Umbilical cord (tissue), 2 donors: Measurements from ENCODE around the gene AKAP8L. TPM values are rescaled to one million over a fixed set of nuclear protein-coding genes. Genes with fewer than 3 reads are reported as not detected.
"Not testable (repeated sequence)": the region's sequence is repeated elsewhere in the genome, so short reads cannot be mapped to it uniquely, and the experiment has no call there.

Experiments used
- DNase-seq: peaks from one replicate; pipeline ENCODE4 v3.0.0-alpha.2; 2015; ENCODE audit warnings: low spot score
- total RNA-seq: library from RNA; depleted of rRNA; stranded (reverse); fragments of >200 nt; gene quantifications from one replicate; pipeline ENCODE4 v1.2.3, GENCODE V29; 2014; ENCODE audit warnings: low replicate concordance; ENCODE audit not compliant: insufficient read depth

The AKAP8L gene
- total RNA-seq, 1 donor from 2014 or later, result 28.4 TPM

DNA sequence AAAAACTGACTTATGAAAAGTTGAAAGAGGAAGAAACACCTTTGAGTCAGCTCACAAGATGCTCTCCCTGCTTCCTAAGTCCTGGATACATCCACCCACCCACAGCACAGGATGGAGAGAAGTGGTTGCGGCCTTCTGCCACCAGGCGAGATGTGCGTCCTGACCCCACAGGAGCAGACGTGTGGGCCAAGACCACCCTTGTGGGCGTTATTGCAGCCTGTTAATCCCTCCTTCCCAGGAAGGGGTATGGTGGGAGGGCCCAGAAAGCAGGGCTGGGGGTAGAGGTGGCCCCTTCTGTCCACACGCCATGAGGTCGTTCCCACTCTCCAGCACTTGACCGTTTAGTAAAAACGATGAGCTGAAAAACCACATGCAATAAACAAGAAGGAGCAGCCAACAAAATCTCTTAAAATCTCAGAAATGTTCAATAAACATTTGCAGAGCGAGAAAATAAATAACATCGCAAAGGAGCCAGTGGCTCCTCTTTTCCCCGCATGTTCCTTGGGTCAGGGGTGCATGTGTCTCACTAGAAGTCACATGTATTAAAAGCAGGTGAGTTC is 2.4 kb upstream of the AKAP8L start:
- no peak for DNase-seq

DNA sequence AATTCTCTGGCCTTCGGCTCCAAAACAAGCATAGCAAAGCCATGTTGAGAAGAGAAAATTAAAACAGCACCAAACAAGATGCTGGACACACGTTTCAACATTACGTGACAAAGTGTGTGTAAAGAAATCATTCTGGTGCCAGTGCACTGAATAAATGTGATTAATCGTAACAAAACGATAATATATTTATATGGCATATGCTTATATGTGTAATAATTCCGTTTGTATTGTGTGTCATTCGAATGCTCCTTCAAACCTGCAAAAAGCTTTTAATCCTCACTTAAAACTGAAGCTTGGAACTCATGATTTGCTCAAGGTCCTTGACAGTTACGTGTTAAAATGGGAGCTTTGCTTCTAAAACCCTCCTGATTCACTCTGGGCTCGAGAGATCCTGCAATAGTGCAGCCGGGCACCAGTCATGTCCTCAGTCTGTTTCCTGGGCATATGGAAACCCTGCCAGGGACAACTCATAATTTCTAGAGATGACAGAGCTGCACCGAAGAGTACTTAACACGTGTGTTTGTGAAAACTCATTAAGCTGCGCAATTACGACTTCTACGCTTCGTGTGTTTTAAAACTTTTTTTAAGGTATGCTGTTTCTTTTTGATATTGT is 731 bp upstream of the AKAP8L start:
- DNase-seq, result peak; percentile 26

DNA sequence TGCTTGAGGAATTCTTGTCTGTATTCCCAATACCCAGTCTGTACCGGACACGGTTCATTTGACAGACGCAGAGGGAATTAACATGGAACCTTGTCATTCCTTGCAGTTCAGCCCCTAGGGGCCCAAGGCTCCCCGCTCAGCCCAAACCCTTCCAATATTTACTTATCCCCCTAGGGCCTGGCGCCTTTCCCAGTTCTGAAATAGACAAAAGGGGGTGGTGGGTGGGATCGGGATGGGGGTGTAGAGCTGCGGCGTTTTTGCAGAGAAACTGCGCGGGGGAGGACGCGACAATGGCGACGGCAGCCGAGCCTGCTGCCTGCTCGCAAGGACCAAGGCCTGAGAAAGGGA is 583 bp downstream of the AKAP8L start:
- DNase-seq, result no peak

DNA sequence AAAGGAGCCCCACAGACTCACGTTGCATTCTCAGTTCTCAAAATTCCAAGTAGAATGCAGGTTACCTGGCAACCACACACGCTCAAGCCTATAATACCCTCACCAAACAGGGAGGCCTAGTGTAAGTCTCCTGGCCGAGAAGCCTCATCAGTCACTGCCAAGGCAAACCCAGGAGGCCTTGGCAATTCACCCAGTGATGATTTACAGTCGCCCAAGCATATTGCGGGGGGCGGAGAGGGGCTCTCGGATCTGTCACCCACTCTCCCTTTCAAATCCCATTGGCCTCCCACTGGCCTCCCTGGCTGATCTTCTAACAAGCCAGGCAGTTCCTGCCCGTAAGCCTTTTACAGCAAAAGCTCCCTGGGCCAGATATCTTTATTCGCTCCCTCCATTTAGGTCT is 1.1 kb downstream of the AKAP8L start:
- peak; percentile 17 for DNase-seq

DNA sequence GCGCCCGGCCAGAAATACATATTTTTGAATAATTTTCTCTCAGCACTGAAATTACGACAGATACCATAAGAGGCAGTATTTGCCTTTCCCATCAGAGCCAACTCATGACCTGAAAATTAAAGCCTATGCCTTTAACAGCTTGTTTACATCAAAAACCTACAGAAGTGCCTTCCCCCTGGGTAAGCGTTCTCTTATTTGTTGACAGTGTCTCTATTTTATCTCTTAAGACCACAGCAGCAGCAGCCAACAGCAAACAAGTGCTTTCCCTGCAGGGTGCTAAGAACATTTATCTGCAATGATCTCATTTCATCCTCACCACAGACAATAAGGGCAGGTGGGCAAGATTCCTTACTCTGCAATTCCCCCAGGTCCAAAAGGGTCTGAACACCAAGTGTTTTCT is 6.0 kb downstream of the AKAP8L start:
- DNase-seq, result no peak

DNA sequence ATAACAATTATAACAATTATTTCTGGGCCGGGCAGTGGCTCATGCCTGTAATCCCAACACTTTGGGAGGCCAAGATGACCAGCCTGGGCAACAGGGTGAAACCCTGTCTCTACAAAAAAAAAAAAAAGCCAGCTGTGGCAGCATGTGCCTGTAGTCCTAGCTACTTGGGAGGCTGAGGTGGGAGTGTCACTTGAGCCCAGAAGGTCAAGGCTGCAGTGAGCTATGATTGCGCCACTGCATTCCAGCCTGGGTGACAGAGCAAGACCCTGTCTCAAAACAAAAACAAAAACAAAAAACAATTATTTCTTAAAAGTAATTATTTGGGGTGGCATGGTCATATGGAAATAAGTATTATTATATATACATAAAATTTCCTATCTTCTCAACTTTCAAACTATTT is 7.4 kb downstream of the AKAP8L start:
- DNase-seq, result not testable (repeated sequence)

DNA sequence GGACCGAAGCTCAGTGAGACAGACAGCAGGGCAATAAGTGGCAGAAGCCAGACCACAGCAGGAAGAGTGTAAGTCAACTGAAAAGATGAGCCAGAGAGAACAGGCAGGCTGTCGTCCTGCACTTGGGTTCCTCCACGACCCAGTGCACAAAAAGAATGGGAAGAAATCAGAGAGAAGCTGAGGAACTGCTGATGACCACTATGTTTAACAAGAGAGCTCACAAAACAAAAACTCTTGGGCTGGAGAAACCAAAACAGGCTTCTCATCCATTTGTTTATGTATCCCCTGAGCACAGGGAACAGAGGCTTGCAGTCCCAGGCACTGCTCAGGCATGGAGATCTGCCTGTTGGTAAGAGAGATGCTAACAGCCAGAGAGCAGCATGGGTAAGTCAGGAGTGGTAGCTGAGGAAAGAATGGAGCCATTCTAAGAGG is 14.0 kb downstream of the AKAP8L start:
- DNase-seq, result no peak

DNA sequence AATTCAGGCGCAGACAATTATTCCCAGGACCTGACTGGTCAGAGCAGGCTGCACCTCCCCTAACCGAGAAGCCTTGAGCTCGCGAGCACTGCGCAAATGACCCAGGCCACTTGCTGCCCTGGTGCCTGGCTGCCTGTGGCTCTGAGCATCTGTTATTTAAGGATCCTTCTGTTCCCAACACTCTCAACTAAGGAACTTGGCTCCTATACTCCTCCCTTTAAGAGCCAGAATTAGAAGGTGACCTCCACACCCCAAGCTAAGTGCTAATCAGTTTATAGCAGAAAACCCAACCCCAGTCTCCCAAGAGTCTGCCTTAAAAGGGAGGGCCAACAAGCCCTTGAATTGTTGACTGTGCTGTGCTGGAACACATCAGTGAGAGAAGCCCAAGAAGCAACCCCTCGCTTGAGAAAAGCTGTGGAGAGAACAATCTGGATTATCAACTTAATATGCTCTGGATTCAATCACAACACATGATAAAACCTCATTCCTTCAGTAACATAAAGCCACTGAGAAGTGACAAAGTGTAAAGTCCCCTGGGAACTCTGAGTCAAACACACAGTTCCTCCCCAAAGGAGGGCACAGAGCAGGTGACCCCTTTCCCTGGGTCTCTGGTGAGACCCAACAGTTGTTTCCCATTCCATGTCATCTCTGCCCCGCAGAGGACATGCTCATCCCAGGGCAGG is 14.6 kb downstream of the AKAP8L start:
- DNase-seq, result no peak

DNA sequence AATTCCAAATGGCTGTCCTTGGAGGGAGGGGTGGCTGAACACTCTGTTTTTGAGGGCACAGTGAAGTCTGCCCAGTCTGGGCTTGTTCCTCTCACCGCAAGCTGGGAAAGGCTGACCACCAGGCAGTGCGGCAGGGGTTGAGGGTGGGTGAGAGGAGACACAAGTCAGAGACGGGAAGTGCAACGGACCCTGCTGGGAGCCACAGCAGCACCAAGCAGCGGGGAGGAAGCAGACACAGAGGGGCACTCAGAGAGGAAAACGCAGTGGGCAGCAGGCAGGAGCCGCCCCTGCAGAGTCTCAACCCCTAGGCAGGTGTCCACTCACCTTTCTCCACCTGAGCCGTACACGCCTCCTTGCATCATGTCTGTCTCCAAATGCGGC is 15.6 kb downstream of the AKAP8L start:
- no peak for DNase-seq

DNA sequence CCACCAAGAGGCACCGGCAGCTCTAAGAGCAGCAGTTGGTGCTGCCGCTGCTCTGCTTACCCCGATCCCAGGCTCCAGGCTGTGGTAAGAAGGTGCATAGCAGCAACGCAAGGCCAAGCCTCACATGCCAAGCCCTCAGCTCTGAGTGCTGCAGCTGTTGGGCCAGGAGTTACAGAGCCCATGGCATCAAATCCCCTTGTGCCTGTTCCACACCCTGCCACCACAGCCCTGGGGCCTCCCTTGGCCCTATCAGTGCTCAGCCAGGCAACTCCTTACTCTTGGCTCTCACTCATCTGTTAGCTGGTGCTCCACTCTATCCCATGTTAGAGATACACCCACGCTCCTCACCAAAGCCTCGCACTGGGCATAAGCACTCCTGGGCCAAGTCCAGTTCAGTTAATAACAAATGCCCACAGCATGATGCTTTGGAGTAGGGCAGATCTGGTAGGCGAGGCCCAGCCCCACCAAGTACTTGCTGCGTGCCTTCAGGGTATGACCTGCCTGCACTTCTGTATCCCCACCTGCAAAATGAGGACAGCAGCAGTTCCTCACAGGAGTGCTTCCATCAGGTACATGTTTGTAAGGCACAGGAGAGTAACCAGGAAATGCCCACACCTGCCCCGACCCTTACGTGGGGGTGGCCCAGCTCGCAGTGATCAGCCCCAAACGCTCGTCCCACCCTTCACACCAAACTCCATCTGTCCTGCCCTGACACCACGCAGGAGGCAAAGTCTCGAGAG is 16.2 kb downstream of the AKAP8L start:
- no peak for DNase-seq

DNA sequence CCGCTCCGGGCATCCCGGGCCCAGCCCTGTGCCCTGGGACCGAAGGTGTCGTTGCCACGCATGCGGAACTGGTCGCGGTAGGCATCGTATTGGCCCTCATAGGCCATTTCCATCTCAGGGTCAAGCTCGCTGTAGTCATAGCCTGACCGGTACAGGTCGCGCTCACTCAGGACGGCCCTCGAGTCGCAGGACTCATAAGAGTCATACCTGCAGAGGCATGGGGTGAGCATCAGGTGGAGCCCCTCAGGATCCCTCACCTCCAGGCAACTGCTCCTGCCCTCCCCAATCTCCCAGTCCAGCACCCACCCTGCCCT is 17.4 kb downstream of the AKAP8L start:
- DNase-seq, result no peak

DNA sequence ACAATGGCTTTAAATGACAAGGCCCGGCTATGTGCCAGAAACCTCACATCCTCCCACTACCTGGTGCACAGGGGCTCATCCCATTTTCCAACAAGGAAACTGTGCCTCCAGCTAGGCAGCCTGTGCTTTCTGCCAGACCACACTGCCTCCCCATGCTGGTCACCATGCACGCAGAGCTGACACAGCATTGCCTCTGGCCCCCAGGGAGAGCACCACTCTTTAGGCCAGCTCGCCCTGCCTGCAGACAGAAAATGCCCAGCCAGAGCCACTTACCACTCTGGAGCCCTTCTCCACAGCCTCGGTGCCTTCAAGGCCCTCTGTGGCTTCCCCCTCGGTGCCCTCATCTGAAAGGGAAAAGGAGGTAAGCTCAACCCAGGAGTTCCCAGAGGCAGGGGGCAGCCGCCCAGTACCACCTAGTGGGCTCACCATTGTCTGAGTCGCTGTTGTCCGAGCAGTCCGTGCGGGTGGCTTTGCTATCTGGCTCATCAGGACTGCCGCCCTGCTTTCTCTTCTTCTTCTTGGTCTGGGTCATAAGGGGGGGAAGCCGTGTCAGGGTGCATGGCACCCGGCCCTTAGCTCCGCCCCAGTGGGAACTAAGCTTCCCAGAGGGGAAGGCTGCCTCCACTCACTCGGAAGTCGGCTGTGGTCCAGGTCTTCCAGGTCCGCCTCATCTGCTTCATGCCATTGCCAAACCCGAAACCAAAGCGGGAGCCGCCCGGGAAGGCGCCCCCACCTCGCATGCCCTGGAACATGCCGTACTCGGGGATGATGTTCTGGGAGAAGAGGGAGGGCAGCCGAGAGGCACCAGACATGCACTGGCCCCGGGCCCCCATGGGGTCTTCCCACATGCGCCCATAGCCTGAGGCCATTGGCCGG is 18.0 kb downstream of the AKAP8L start:
- no peak for DNase-seq

DNA sequence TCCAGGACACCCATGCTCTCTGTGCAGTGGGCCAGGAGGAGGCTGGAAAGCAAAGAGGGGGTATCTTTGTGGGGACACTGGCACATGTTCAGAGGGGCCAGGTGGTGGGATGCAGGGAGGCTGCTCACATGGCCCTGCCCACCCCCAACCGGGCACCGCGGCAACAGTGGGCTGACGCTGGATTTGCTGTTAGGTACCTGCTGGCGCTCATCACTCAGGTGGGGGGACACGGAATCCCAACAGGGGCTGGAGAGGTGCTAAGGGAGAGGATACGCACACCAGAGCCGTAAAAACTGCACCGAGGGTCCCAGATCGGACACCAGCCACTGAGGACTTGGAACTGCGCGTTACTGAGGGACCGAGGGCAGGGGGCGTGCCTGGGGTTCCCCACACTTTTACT is 19.2 kb downstream of the AKAP8L start:
- DNase-seq, result no peak

DNA sequence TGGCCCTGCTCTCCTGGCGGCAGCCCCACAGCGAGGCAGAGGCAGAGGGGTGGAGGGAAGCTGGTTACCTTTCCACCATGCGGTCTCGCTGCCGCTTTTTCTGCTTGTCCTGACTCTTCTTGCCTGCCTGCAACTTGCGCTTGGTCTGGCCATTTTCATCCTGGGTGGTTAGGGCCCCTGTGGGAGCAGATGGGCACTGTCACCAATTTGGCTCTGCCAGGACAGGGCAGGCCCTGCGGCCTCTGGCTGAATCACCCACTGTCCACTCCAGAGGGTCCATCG is 19.6 kb downstream of the AKAP8L start:
- DNase-seq, result no peak

DNA sequence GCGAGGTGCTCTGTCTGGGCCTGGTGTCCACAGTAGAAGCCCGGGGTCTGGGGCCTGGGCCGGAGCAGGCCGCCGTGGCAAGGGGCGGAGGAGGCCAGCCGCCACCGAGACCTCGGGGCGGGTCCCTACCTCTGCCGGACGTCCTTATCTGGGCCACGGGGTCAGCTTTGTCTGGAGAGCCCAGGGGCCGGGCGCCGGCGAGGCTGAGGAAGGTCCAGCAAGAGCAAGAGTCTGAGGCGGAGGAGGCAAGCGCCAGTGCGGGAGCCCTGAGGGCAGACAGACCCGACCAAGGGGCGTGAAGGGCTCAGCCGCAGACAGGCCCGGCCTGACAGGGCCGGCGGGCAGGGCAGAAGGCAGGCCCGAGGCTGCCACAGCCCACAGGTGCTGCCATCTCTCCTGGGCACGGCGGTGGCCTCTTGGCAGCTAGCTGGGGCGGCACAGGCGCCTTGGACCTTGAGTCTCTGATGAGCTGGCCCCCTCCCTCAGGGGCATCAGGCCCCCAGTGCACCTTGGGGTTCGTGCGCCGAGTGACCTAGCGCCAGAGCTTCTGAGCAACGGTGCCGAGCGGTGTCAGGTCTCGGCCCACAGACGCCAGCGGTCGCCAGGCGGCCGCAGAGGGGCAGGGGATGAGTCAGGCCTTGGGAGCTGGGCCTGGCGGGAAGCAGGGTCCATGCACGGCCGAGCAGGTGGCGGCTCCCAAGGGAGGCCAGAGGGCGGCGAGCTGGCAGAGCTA is 20.1 kb downstream of the AKAP8L start:
- DNase-seq, result no peak

DNA sequence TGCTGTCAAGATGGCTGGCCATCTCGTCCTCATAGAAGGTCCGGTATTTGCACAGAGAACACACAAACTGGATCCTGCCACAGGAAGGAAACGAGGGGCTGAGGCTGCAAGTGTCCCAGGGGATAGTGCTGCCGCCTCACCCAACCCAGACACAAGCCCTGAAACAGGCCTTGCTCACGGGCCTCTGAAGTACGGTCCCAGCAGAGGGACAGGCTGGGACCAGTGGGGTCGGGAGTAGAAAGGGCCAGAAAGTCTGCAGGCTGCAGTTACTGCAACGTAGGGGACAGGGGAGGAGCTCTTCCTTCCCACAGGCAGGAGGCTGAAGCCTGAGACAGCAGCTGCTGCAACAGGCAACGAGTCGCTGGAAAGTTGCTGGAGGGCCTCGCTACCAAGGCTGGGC is 21.0 kb downstream of the AKAP8L start:
- no peak for DNase-seq

DNA sequence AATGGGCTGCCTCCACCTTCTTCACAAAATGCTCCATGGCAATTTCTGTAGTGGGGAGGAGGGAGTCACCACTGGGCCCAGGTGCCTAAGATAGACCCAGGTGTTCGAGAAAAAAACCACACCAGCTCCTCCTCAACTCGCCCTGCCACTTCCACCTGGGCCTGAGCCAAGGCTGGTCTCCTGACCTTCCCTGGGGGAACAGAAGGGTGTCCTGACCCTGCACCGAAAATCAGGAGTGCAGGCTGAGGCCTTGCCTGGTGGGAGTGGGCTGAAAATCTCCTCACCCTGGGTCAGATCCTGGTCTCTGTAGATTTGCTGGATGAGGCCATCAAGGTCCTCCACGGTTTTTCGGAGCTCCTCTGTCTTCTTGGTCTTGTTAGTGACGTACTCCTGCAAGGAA is 21.6 kb downstream of the AKAP8L start:
- no peak for DNase-seq

DNA sequence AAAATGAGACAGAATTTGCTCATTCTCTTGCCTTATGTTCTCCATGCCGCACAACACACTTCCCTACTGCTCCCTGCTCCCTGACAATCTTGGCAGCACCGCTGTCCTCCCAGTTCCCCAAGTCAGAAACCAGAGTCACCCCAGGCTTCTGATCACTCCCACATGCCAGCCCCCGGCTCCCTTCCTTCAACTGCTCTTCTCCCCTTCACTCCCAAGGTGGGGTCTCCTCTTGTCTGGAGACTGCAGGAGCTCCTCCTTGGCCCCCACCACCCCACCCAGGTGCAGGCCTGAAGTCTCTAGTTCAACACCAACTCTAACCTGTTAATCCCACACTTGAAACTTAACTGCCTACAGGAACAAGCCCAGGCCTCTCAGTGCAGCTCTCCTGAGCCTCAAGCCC is 22.4 kb downstream of the AKAP8L start:
- no peak for DNase-seq

DNA sequence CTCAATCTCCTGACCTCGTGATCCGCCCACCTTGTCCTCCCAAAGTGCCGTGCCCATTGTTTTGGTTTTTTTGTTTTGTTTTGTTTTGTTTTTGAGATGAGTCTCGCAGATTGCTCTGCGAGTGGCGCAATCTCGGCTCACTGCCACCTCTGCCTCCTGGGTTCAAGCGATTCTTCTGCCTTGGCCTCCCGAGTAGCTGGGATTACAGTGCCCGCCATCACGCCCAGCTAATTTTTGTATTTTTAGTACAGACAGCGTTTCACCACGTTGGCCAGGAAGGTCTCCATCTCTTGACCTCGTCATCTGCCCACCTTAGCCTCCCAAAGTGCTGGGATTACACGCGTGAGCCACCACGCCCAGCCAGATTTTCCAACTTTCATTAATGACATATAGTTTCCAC is 23.5 kb downstream of the AKAP8L start:
- not testable (repeated sequence) for DNase-seq

DNA sequence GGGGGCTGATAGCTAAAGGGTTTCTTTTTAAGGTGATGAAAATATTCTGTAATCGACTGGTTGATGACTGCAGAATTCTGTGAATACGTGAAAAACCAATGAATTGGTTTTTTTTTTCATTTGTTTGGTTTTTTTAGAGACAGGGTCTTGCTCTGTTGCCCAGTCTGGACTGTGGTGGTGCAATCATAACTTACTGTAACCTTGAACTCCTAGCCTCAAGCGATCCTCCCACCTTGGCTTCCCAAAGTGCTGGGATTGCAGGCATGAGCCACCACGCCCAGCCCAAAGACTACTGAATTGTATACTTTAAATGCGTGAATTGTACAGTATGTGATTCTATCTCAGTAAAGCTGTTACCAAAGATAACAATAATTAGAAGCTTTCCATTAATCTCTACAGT is 24.4 kb downstream of the AKAP8L start:
- DNase-seq, result no peak

DNA sequence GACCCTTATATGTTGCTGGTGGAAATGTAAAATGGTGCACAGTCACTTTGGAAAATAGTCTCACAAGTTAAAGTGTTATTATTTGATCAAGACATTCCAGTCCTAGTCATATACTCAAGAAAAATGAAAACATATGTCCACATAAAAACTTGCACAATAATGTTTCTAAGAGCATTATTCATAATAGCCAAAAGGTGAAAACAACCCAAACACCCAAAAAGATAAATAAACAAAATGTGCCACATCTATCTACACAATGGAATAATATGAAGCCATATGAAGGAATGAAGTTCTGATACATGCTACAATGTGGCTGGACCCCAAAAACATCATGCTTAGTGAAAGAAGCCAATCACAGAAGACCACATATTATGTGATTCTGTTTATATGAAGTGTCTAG is 24.8 kb downstream of the AKAP8L start:
- DNase-seq, result no peak

DNA sequence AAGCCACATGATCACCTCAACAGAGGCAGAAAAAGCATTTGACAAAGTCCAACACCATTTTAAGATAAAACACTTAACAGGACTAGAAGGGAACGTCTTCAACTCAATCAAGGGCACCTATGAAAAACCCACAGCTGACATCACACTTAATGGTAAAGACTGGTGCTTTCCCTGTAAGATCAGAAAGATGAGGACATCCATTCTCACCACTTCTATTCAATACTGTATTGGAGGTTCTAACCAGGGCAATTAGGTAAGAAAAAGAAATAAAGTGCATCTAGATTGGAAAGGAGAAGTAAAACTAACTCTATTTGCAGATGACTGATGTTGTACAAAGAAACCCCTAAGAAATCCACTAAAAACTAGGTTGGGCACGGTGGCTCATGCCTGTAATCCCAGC is 28.0 kb downstream of the AKAP8L start:
- DNase-seq, result no peak
